GM18907 (cell line): Measurements from ENCODE around the gene VSIG10L.

Experiments
- ATAC-seq: cut with Tn5 transposase; IDR thresholded peaks from one replicate; pipeline ENCODE4 v1.9.1; 2021; ENCODE audit warnings: mild to moderate bottlenecking, moderate library complexity; ENCODE audit not compliant: unreplicated experiment

VSIG10L gene

GRCh38 chr19:51339313-51339686, 2.6 kb downstream of the VSIG10L start:
- peak; percentile 2 for ATAC-seq

- ATAC-seq, result peak; percentile 62
Observed at GRCh38 chr19:51338563-51339312, 3.2 kb downstream of the VSIG10L start.

- no peak for ATAC-seq
Observed at GRCh38 chr19:51337861-51338562, 3.9 kb downstream of the VSIG10L start.

- ATAC-seq, result no peak
Observed at GRCh38 chr19:51337141-51337860, 4.6 kb downstream of the VSIG10L start.

GRCh38 chr19:51333836-51334460, 8.0 kb downstream of the VSIG10L start:
- ATAC-seq, result no peak

GRCh38 chr19:51331716-51332115, 10.2 kb downstream of the VSIG10L start:
- no peak for ATAC-seq

- ATAC-seq, result no peak
Observed at GRCh38 chr19:51331193-51331592, 10.7 kb downstream of the VSIG10L start.

- ATAC-seq, result no peak
Observed at GRCh38 chr19:51330366-51330765, 11.6 kb downstream of the VSIG10L start.

- no peak for ATAC-seq
Observed at GRCh38 chr19:51329411-51329810, 12.5 kb downstream of the VSIG10L start.

- ATAC-seq, result no peak
Observed at GRCh38 chr19:51327066-51328001, 14.6 kb downstream of the VSIG10L start.

- no peak for ATAC-seq
Observed at GRCh38 chr19:51326216-51327065, 15.5 kb downstream of the VSIG10L start.

GRCh38 chr19:51325161-51325976, 16.6 kb downstream of the VSIG10L start:
- no peak for ATAC-seq

GRCh38 chr19:51324167-51324481, 17.8 kb downstream of the VSIG10L start:
- no peak for ATAC-seq

- ATAC-seq, result no peak
Observed at GRCh38 chr19:51323481-51324166, 18.3 kb downstream of the VSIG10L start.

GRCh38 chr19:51321799-51322198, 20.1 kb downstream of the VSIG10L start:
- no peak for ATAC-seq

GRCh38 chr19:51320280-51320657, 21.7 kb downstream of the VSIG10L start:
- no peak for ATAC-seq

- no peak for ATAC-seq
Observed at GRCh38 chr19:51319649-51320279, 22.2 kb downstream of the VSIG10L start.
